Measurements from ENCODE around the gene LDHB. TPM values are rescaled to one million over a fixed set of nuclear protein-coding genes. Genes with fewer than 3 reads are reported as not detected.
"Not testable (repeated sequence)": the region's sequence is repeated elsewhere in the genome, so short reads cannot be mapped to it uniquely, and the experiment has no call there.

The LDHB gene
- total RNA-seq, 1 donor from 2014 or later, result 1,973 TPM

DNA sequence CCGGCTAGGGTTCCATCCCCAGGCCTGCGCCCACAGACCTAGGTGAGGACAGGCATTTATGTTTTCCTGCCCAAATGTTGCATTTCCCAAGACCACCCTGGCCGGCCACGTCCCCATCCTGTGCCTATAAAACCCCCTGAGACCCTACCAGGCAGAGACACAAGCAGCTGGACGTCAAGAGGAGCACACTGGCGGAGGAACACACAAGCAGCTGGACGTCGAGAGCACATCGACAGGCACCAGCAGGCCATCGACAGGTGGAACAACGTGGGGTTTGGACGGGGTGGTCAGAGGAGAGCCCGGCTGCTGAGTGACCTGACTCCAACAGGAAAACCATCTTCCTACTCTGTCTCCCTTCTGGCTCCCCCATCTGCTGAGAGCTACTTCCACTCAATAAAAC is 19.6 kb upstream of the LDHB start:
- H3K27ac Mint-ChIP-seq, result no peak overlapping the region
- peaks cover 5% of the 10 kb centered on the region for H3K27me3 Mint-ChIP-seq (ENCODE audit: insufficient read depth, low read depth)
- Histone ChIP-seq H3F3A (ENCODE audit: low read depth) (no peaks in the 10 kb centered on the region), H3K9me3 (ENCODE audit: low read depth) (no peaks in the 10 kb centered on the region), H3K4me3 (no peak overlapping the region), H4K20me1 (ENCODE audit: low read depth) (no peaks in the 10 kb centered on the region), H3K27me3 (no peaks in the 10 kb centered on the region), H3K36me3 (no peaks in the 10 kb centered on the region), H2AFZ (replicated peaks) (no peak overlapping the region), H3K79me2 (ENCODE audit: low read depth) (no peaks in the 10 kb centered on the region), H3K27ac (no peak overlapping the region), H3K9ac (no peak overlapping the region), H3K4me1 (no peaks in the 10 kb centered on the region), H3K4me2 (no peak overlapping the region)
- H3K36me3 Mint-ChIP-seq, result no peaks in the 10 kb centered on the region
- H3K4me3 Mint-ChIP-seq, result no peak overlapping the region
- no peaks in the 10 kb centered on the region for H3K4me1 Mint-ChIP-seq
- no peaks in the 10 kb centered on the region for H3K9me3 Mint-ChIP-seq
- DNase-seq (ENCODE audit: low spot score), result no peak
- TF ChIP-seq, protein P1, sequence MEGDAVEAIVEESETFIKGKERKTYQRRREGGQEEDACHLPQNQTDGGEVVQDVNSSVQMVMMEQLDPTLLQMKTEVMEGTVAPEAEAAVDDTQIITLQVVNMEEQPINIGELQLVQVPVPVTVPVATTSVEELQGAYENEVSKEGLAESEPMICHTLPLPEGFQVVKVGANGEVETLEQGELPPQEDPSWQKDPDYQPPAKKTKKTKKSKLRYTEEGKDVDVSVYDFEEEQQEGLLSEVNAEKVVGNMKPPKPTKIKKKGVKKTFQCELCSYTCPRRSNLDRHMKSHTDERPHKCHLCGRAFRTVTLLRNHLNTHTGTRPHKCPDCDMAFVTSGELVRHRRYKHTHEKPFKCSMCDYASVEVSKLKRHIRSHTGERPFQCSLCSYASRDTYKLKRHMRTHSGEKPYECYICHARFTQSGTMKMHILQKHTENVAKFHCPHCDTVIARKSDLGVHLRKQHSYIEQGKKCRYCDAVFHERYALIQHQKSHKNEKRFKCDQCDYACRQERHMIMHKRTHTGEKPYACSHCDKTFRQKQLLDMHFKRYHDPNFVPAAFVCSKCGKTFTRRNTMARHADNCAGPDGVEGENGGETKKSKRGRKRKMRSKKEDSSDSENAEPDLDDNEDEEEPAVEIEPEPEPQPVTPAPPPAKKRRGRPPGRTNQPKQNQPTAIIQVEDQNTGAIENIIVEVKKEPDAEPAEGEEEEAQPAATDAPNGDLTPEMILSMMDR (IDR thresholded peaks at IDR 0.05), result no peak
- TF ChIP-seq EZH2 (IDR thresholded peaks at IDR 0.05) (no peak), EZH2phosphoT487 (IDR thresholded peaks at IDR 0.05) (no peak)

- Histone ChIP-seq H3K9ac (no peak overlapping the region), H3K79me2 (ENCODE audit: low read depth) (no peaks in the 10 kb centered on the region), H3K27ac (no peak overlapping the region), H3K4me2 (no peak overlapping the region), H3K4me3 (no peak overlapping the region), H3K4me1 (no peaks in the 10 kb centered on the region), H3F3A (ENCODE audit: low read depth) (no peaks in the 10 kb centered on the region), H3K27me3 (no peaks in the 10 kb centered on the region), H2AFZ (replicated peaks) (no peak overlapping the region), H3K9me3 (ENCODE audit: low read depth) (no peaks in the 10 kb centered on the region), H3K36me3 (no peaks in the 10 kb centered on the region), H4K20me1 (ENCODE audit: low read depth) (no peaks in the 10 kb centered on the region)
- peaks cover 5% of the 10 kb centered on the region for H3K27me3 Mint-ChIP-seq (ENCODE audit: insufficient read depth, low read depth)
- no peak for DNase-seq (ENCODE audit: low spot score)
- H3K4me1 Mint-ChIP-seq, result no peaks in the 10 kb centered on the region
- no peaks in the 10 kb centered on the region for H3K9me3 Mint-ChIP-seq
- H3K27ac Mint-ChIP-seq, result no peak overlapping the region
- no peaks in the 10 kb centered on the region for H3K36me3 Mint-ChIP-seq
- TF ChIP-seq, protein P1 (IDR thresholded peaks at IDR 0.05), result no peak
- H3K4me3 Mint-ChIP-seq, result no peak overlapping the region
Observed at GRCh38 chr12:21676776-21677175, 19.1 kb upstream of the LDHB start.

- no peak overlapping the region for H3K4me2 ChIP-seq
- Mint-ChIP-seq H3K27me3 (ENCODE audit: insufficient read depth, low read depth) (peaks cover 5% of the 10 kb centered on the region), H3K27ac (no peak overlapping the region), H3K9me3 (no peaks in the 10 kb centered on the region), H3K36me3 (no peaks in the 10 kb centered on the region), H3K4me3 (no peak overlapping the region), H3K4me1 (no peaks in the 10 kb centered on the region)
- H3K9ac ChIP-seq, result no peak overlapping the region
- TF ChIP-seq EZH2 (IDR thresholded peaks at IDR 0.05) (no peak), EZH2phosphoT487 (IDR thresholded peaks at IDR 0.05) (no peak)
- TF ChIP-seq, protein P1 (IDR thresholded peaks at IDR 0.05), result no peak
- no peaks in the 10 kb centered on the region for H3K79me2 ChIP-seq (ENCODE audit: low read depth)
- DNase-seq (ENCODE audit: low spot score), result no peak
- no peak overlapping the region for H3K4me3 ChIP-seq
- H3K4me1 ChIP-seq, result no peaks in the 10 kb centered on the region
- no peak overlapping the region for H3K27ac ChIP-seq
- H3K36me3 ChIP-seq, result no peaks in the 10 kb centered on the region
- H3K9me3 ChIP-seq (ENCODE audit: low read depth), result no peaks in the 10 kb centered on the region
- no peak overlapping the region for H2AFZ ChIP-seq (replicated peaks)
- H4K20me1 ChIP-seq (ENCODE audit: low read depth), result no peaks in the 10 kb centered on the region
- no peaks in the 10 kb centered on the region for H3F3A ChIP-seq (ENCODE audit: low read depth)
- no peaks in the 10 kb centered on the region for H3K27me3 ChIP-seq
Observed at GRCh38 chr12:21675641-21676040, 18.0 kb upstream of the LDHB start.

DNA sequence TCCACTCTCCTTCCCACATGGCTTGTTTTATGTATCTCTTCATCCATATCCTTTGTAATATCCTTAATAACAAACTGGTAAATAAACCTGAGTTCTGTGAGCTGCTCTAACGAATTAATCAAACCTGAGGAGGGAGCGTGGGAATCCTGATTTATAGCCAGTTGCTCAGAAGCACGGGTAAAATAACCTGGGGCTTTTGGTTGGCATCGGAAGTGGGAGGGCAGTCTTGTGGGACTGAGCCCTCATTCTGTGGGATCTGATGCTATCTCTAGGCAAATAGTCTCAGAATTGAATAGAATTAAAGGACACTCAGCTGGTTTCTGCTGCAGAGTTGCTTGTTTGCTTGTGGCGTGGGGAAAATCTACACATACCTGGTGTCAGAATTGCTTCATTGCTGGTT is 17.5 kb upstream of the LDHB start:
- no peak overlapping the region for H3K4me3 Mint-ChIP-seq

DNA sequence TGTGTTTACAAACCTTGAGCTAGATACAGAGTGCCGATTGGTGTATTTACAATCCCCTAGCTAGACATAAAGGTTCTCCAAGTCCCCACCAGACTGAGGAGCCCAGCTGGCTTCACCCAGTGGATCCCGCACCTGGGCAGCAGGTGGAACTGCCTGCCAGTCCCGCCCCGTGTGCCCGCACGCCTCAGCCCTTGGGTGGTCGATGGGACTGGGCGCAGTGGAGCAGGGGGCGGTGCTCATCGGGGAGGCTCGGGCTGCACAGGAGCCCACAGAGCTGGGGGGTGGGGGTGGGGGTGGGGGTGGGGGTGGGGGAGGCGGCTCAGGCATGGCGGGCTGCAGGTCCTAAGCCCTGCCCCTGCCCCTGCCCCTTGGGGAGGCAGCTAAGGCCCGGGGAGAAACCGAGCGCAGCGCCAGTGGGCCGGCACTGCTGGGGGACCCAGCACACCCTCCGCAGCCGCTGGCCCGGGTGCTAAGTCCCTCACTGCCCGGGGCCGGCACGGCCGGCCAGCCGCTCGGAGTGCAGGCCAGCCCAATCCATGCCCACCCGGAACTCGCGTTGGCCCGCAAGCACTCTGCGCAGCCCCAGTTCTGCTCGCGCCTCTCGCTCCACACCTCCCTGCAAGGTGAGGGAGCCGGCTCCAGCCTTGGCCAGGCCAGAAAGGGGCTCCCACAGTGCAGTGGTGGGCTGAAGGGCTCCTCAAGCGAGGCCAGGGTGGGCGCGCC is 16.3 kb upstream of the LDHB start:
- not testable (repeated sequence) for H3K27ac ChIP-seq; H4K20me1 ChIP-seq (ENCODE audit: low read depth); H3K4me3 Mint-ChIP-seq; H3K27ac Mint-ChIP-seq; H3K9me3 ChIP-seq (ENCODE audit: low read depth); H3K4me2 ChIP-seq; H2AFZ ChIP-seq (replicated peaks); H3K79me2 ChIP-seq (ENCODE audit: low read depth); DNase-seq (ENCODE audit: low spot score); H3K4me1 ChIP-seq; H3K27me3 ChIP-seq; H3F3A ChIP-seq (ENCODE audit: low read depth); H3K36me3 ChIP-seq; H3K9me3 Mint-ChIP-seq; H3K36me3 Mint-ChIP-seq; H3K4me1 Mint-ChIP-seq; H3K9ac ChIP-seq; H3K4me3 ChIP-seq; H3K27me3 Mint-ChIP-seq (ENCODE audit: insufficient read depth, low read depth)

More for the DNA sequence above, 17.5 kb upstream of the LDHB start:
- Histone ChIP-seq H2AFZ (replicated peaks) (no peak overlapping the region), H3K27ac (no peak overlapping the region), H3K4me1 (no peaks in the 10 kb centered on the region), H3K9ac (no peak overlapping the region), H3K27me3 (no peaks in the 10 kb centered on the region), H3K4me3 (no peak overlapping the region), H3K4me2 (no peak overlapping the region), H3K36me3 (no peaks in the 10 kb centered on the region), H4K20me1 (ENCODE audit: low read depth) (no peaks in the 10 kb centered on the region), H3K79me2 (ENCODE audit: low read depth) (no peaks in the 10 kb centered on the region), H3K9me3 (ENCODE audit: low read depth) (no peaks in the 10 kb centered on the region), H3F3A (ENCODE audit: low read depth) (no peaks in the 10 kb centered on the region)
- no peaks in the 10 kb centered on the region for H3K4me1 Mint-ChIP-seq
- H3K9me3 Mint-ChIP-seq, result no peaks in the 10 kb centered on the region
- DNase-seq (ENCODE audit: low spot score), result no peak
- no peak overlapping the region for H3K27ac Mint-ChIP-seq
- H3K36me3 Mint-ChIP-seq, result no peaks in the 10 kb centered on the region
- TF ChIP-seq EZH2phosphoT487 (IDR thresholded peaks at IDR 0.05), result no peak
- no peak for TF ChIP-seq EZH2 (IDR thresholded peaks at IDR 0.05)
- TF ChIP-seq, protein P1 (IDR thresholded peaks at IDR 0.05), result no peak
- peaks cover 9% of the 10 kb centered on the region for H3K27me3 Mint-ChIP-seq (ENCODE audit: insufficient read depth, low read depth)

Measured in neural progenitor cell (in vitro differentiated cells).